Measurements from ENCODE around the gene FGG. TPM values are rescaled to one million over a fixed set of nuclear protein-coding genes. Genes with fewer than 3 reads are reported as not detected.

Gene FGG
- polyA plus RNA-seq, 2 donors, result not detected

DNA sequence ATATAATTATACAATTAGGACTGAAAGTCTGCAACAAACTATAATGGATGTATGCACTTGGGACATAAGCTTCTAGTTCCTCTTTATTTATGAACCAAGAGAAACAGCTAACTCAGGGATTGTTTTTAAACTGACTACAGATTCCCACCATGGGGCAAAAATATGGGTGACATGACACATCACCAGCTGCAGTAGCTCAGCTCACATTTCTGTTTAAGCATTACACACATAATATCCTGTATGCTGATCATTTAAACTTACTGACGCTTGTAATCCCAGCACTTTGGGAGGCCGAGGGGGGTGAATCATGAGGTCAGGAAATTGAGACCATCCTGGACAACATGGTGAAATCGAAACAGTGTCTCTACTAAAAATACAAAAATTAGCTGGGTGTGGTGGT is 38.1 kb downstream of the FGG start:
- Histone ChIP-seq H3K4me3 (ENCODE audit: low read depth in 1 of 2, low read length in 2 of 2) (no peak overlapping the region), H3K4me1 (ENCODE audit: control insufficient read depth in 2 of 2, insufficient read depth in 2 of 2, low read length in 1 of 2) (no peaks in the 10 kb centered on the region), H3K9me3 (ENCODE audit: control insufficient read depth in 2 of 2, insufficient read depth in 1 of 2, low read depth in 1 of 2, low read length in 1 of 2) (no peaks in the 10 kb centered on the region), H3K27ac (ENCODE audit: low read depth in 2 of 2, low read length in 1 of 2) (no peak overlapping the region), H3K36me3 (ENCODE audit: control insufficient read depth in 2 of 2, insufficient read depth in 2 of 2, low read length in 1 of 2) (no peaks in the 10 kb centered on the region), H3K27me3 (ENCODE audit: control insufficient read depth in 1 of 2, insufficient read depth in 2 of 2, low read length in 2 of 2) (no peaks in the 10 kb centered on the region)
- 66 to 67% methylated on average over 3 of the region's 3 CpGs for WGBS, 2 donors

- Histone ChIP-seq H3K9me3 (ENCODE audit: control insufficient read depth in 2 of 2, insufficient read depth in 1 of 2, low read depth in 1 of 2, low read length in 1 of 2) (no peaks in the 10 kb centered on the region), H3K27ac (ENCODE audit: low read depth in 2 of 2, low read length in 1 of 2) (no peak overlapping the region), H3K27me3 (ENCODE audit: control insufficient read depth in 1 of 2, insufficient read depth in 2 of 2, low read length in 2 of 2) (no peaks in the 10 kb centered on the region), H3K36me3 (ENCODE audit: control insufficient read depth in 2 of 2, insufficient read depth in 2 of 2, low read length in 1 of 2) (no peaks in the 10 kb centered on the region), H3K4me1 (ENCODE audit: control insufficient read depth in 2 of 2, insufficient read depth in 2 of 2, low read length in 1 of 2) (no peaks in the 10 kb centered on the region), H3K4me3 (ENCODE audit: low read depth in 1 of 2, low read length in 2 of 2) (no peak overlapping the region)
- 72 to 81% methylated on average over 5 of the region's 5 CpGs for WGBS, 2 donors
These were observed 39.1 kb downstream of the FGG start for GRCh38 chr4:154573190-154573870.

DNA sequence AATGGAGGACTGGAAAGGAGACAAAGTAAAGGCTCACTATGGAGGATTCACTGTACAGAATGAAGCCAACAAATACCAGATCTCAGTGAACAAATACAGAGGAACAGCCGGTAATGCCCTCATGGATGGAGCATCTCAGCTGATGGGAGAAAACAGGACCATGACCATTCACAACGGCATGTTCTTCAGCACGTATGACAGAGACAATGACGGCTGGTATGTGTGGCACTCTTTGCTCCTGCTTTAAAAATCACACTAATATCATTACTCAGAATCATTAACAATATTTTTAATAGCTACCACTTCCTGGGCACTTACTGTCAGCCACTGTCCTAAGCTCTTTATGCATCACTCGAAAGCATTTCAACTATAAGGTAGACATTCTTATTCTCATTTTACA is 42.9 kb downstream of the FGG start:
- no peaks in the 10 kb centered on the region for H3K4me1 ChIP-seq (ENCODE audit: control insufficient read depth in 2 of 2, insufficient read depth in 2 of 2, low read length in 1 of 2)
- 90 to 91% methylated on average over 5 of the region's 5 CpGs for WGBS, 2 donors

GRCh38 chr4:154569028-154569427 is 43.4 kb downstream of the FGG start:
- Histone ChIP-seq H3K36me3 (ENCODE audit: control insufficient read depth in 2 of 2, insufficient read depth in 2 of 2, low read length in 1 of 2) (no peaks in the 10 kb centered on the region), H3K9me3 (ENCODE audit: control insufficient read depth in 2 of 2, insufficient read depth in 1 of 2, low read depth in 1 of 2, low read length in 1 of 2) (no peaks in the 10 kb centered on the region), H3K4me1 (ENCODE audit: control insufficient read depth in 2 of 2, insufficient read depth in 2 of 2, low read length in 1 of 2) (no peaks in the 10 kb centered on the region), H3K4me3 (ENCODE audit: low read depth in 1 of 2, low read length in 2 of 2) (no peak overlapping the region), H3K27ac (ENCODE audit: low read depth in 2 of 2, low read length in 1 of 2) (no peak overlapping the region), H3K27me3 (ENCODE audit: control insufficient read depth in 1 of 2, insufficient read depth in 2 of 2, low read length in 2 of 2) (no peaks in the 10 kb centered on the region)
- 25 to 35% methylated on average over 3 of the region's 3 CpGs for WGBS, 2 donors

More for the DNA sequence above, 42.9 kb downstream of the FGG start:
- Histone ChIP-seq H3K9me3 (ENCODE audit: control insufficient read depth in 2 of 2, insufficient read depth in 1 of 2, low read depth in 1 of 2, low read length in 1 of 2) (no peaks in the 10 kb centered on the region), H3K36me3 (ENCODE audit: control insufficient read depth in 2 of 2, insufficient read depth in 2 of 2, low read length in 1 of 2) (no peaks in the 10 kb centered on the region), H3K27ac (ENCODE audit: low read depth in 2 of 2, low read length in 1 of 2) (no peak overlapping the region), H3K27me3 (ENCODE audit: control insufficient read depth in 1 of 2, insufficient read depth in 2 of 2, low read length in 2 of 2) (no peaks in the 10 kb centered on the region), H3K4me3 (ENCODE audit: low read depth in 1 of 2, low read length in 2 of 2) (no peak overlapping the region)

GRCh38 chr4:154566639-154567204 is 45.7 kb downstream of the FGG start:
- 72 to 76% methylated on average over 5 of the region's 5 CpGs for WGBS, 2 donors
- Histone ChIP-seq H3K36me3 (ENCODE audit: control insufficient read depth in 2 of 2, insufficient read depth in 2 of 2, low read length in 1 of 2) (no peaks in the 10 kb centered on the region), H3K27ac (ENCODE audit: low read depth in 2 of 2, low read length in 1 of 2) (no peak overlapping the region), H3K27me3 (ENCODE audit: control insufficient read depth in 1 of 2, insufficient read depth in 2 of 2, low read length in 2 of 2) (no peaks in the 10 kb centered on the region), H3K4me3 (ENCODE audit: low read depth in 1 of 2, low read length in 2 of 2) (no peak overlapping the region), H3K4me1 (ENCODE audit: control insufficient read depth in 2 of 2, insufficient read depth in 2 of 2, low read length in 1 of 2) (no peaks in the 10 kb centered on the region), H3K9me3 (ENCODE audit: control insufficient read depth in 2 of 2, insufficient read depth in 1 of 2, low read depth in 1 of 2, low read length in 1 of 2) (no peaks in the 10 kb centered on the region)

GRCh38 chr4:154565704-154566103 is 46.8 kb downstream of the FGG start:
- no peak overlapping the region for H3K4me3 ChIP-seq (ENCODE audit: low read depth in 1 of 2, low read length in 2 of 2)
- 88 to 90% methylated on average over 6 of the region's 6 CpGs for WGBS, 2 donors
- H3K27ac ChIP-seq (ENCODE audit: low read depth in 2 of 2, low read length in 1 of 2), result no peak overlapping the region
- no peaks in the 10 kb centered on the region for H3K36me3 ChIP-seq (ENCODE audit: control insufficient read depth in 2 of 2, insufficient read depth in 2 of 2, low read length in 1 of 2)
- H3K4me1 ChIP-seq (ENCODE audit: control insufficient read depth in 2 of 2, insufficient read depth in 2 of 2, low read length in 1 of 2), result no peaks in the 10 kb centered on the region
- H3K27me3 ChIP-seq (ENCODE audit: control insufficient read depth in 1 of 2, insufficient read depth in 2 of 2, low read length in 2 of 2), result no peaks in the 10 kb centered on the region
- no peaks in the 10 kb centered on the region for H3K9me3 ChIP-seq (ENCODE audit: control insufficient read depth in 2 of 2, insufficient read depth in 1 of 2, low read depth in 1 of 2, low read length in 1 of 2)

DNA sequence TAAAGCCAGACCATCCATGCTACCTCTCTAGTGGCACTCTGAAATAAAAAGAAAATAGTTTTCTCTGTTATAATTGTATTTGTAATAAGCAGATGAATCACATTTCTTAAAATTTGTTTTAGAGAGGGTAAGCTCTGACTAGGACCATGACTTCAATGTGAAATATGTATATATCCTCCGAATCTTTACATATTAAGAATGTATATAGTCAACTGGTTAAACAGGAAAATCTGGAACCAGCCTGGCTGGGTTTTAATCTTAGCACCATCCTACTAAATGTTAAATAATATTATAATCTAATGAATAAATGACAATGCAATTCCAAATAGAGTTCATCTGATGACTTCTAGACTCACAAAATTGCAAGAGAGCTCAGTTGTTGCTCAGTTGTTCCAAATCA is 48.1 kb downstream of the FGG start:
- whole genome bisulfite sequencing, 2 donors, result 46 to 76% methylated on average over 1 of the region's 1 CpG
- Histone ChIP-seq H3K9me3 (ENCODE audit: control insufficient read depth in 2 of 2, insufficient read depth in 1 of 2, low read depth in 1 of 2, low read length in 1 of 2) (no peaks in the 10 kb centered on the region), H3K36me3 (ENCODE audit: control insufficient read depth in 2 of 2, insufficient read depth in 2 of 2, low read length in 1 of 2) (no peaks in the 10 kb centered on the region), H3K27me3 (ENCODE audit: control insufficient read depth in 1 of 2, insufficient read depth in 2 of 2, low read length in 2 of 2) (no peaks in the 10 kb centered on the region), H3K4me1 (ENCODE audit: control insufficient read depth in 2 of 2, insufficient read depth in 2 of 2, low read length in 1 of 2) (no peaks in the 10 kb centered on the region), H3K27ac (ENCODE audit: low read depth in 2 of 2, low read length in 1 of 2) (no peak overlapping the region), H3K4me3 (ENCODE audit: low read depth in 1 of 2, low read length in 2 of 2) (no peak overlapping the region)

- no peak within 1 kb of the TSS for H3K4me3 ChIP-seq (ENCODE audit: low read depth in 1 of 2, low read length in 2 of 2)
- H3K4me1 ChIP-seq (ENCODE audit: control insufficient read depth in 2 of 2, insufficient read depth in 2 of 2, low read length in 1 of 2), result no peaks in the 10 kb centered on the region
- H3K9me3 ChIP-seq (ENCODE audit: control insufficient read depth in 2 of 2, insufficient read depth in 1 of 2, low read depth in 1 of 2, low read length in 1 of 2), result no peaks in the 10 kb centered on the region
- no peaks in the 10 kb centered on the region for H3K36me3 ChIP-seq (ENCODE audit: control insufficient read depth in 2 of 2, insufficient read depth in 2 of 2, low read length in 1 of 2)
- no peaks in the 10 kb centered on the region for H3K27me3 ChIP-seq (ENCODE audit: control insufficient read depth in 1 of 2, insufficient read depth in 2 of 2, low read length in 2 of 2)
- no peak within 1 kb of the TSS for H3K27ac ChIP-seq (ENCODE audit: low read depth in 2 of 2, low read length in 1 of 2)
- 68 to 71% methylated on average over 2 of the region's 2 CpGs for WGBS, 2 donors
These were observed 49.7 kb downstream of the FGG start, which contains the start of gene FGB for GRCh38 chr4:154562697-154563254. Gene FGB, plus strand, starts transcription at chr4:154563011. Its CDS starts 8 bp downstream, at chr4:154563019.

DNA sequence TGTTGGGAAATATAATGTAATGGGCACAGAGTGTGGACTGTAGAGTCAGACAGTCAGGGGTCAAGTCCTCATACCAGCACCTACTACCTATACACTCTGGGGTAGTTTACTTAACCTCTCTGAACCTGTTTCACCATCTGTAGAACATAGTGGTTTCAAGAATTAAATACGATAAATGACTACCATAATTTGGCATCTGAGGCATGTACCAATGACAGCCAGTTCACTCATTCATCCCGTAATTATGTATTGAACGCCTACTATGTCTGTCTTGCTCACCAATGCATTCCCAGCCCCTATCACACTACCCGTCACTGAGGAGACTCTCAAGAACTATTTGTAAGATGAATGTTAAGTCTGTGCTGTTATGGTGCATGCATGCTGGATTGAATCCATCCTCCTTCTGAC is 51.6 kb downstream of the FGG start:
- no peak overlapping the region for H3K4me3 ChIP-seq (ENCODE audit: low read depth in 1 of 2, low read length in 2 of 2)
- H3K27me3 ChIP-seq (ENCODE audit: control insufficient read depth in 1 of 2, insufficient read depth in 2 of 2, low read length in 2 of 2), result no peaks in the 10 kb centered on the region
- H3K9me3 ChIP-seq (ENCODE audit: control insufficient read depth in 2 of 2, insufficient read depth in 1 of 2, low read depth in 1 of 2, low read length in 1 of 2), result no peaks in the 10 kb centered on the region
- H3K4me1 ChIP-seq (ENCODE audit: control insufficient read depth in 2 of 2, insufficient read depth in 2 of 2, low read length in 1 of 2), result no peaks in the 10 kb centered on the region
- no peaks in the 10 kb centered on the region for H3K36me3 ChIP-seq (ENCODE audit: control insufficient read depth in 2 of 2, insufficient read depth in 2 of 2, low read length in 1 of 2)
- 79 to 80% methylated on average over 4 of the region's 4 CpGs for WGBS, 2 donors
- no peak overlapping the region for H3K27ac ChIP-seq (ENCODE audit: low read depth in 2 of 2, low read length in 1 of 2)

DNA sequence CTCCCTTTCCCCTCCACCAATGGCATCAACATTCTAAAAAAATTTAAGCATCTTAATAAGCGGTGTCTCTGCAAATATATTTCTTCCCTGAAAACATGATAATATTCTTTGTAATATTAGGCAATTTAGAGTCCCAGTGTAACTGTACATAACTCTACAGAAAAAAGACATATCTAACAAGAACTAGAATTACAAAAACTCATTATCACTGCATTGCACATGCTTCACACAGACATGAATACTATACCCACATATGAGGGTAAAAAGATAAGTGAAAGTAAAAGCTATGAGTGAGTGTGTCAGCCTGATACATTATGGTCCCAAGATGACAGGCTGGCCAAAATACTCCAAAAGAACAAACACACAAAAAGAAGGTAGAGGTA is 52.0 kb downstream of the FGG start:
- Histone ChIP-seq H3K4me3 (ENCODE audit: low read depth in 1 of 2, low read length in 2 of 2) (no peak overlapping the region), H3K9me3 (ENCODE audit: control insufficient read depth in 2 of 2, insufficient read depth in 1 of 2, low read depth in 1 of 2, low read length in 1 of 2) (no peaks in the 10 kb centered on the region), H3K27ac (ENCODE audit: low read depth in 2 of 2, low read length in 1 of 2) (no peak overlapping the region), H3K36me3 (ENCODE audit: control insufficient read depth in 2 of 2, insufficient read depth in 2 of 2, low read length in 1 of 2) (no peaks in the 10 kb centered on the region), H3K27me3 (ENCODE audit: control insufficient read depth in 1 of 2, insufficient read depth in 2 of 2, low read length in 2 of 2) (no peaks in the 10 kb centered on the region), H3K4me1 (ENCODE audit: control insufficient read depth in 2 of 2, insufficient read depth in 2 of 2, low read length in 1 of 2) (no peaks in the 10 kb centered on the region)
- WGBS, 2 donors, result 96% methylated on average over 1 of the region's 1 CpG
